K562 (cell line): ENCODE data around the gene SLC29A3. TPM values are rescaled to one million over a fixed set of nuclear protein-coding genes. Genes with fewer than 3 reads are reported as not detected.

Experiments
- ATAC-seq: fragments of 200-7000 bp; cut with Tn5 transposase; 3 replicates; pipeline ENCODE4 v1.9.1; 2020; ENCODE audit warnings: moderate library complexity
- BruUV-seq: library from RNA; stranded (reverse); fragments of 400-500 nt; replicated peaks from 2 replicates; lab custom pipeline; 2021; lab: Mats Ljungman, UMichigan
- CTCF ChIA-PET: fragments of 300-600 bp; formaldehyde crosslinking; extraction: SDS; loops from one replicate; lab custom pipeline; 2021; ENCODE audit warnings: low intra/inter-chr PET ratio; lab: Yijun Ruan, JAX
- POLR2A ChIA-PET: fragments of 300-600, 350-650 bp; sonication (Branson Sonifier 250); formaldehyde crosslinking; extraction: SDS; loops from one replicate; lab custom pipeline; 2021; ENCODE audit warnings: antibody characterized with exemption, inconsistent platforms; lab: Yijun Ruan, JAX
- DNase-seq, 4 experiments: peaks; one replicate each; pipeline versions ENCODE4 v3.0.0 to v3.0.0-alpha.2; 2011 to 2018; ENCODE audit warnings: low spot score in 3 of 4, mixed read lengths in 3 of 4; ENCODE audit errors: extremely low read depth in 1 of 4
- FAIRE-seq: peaks from 2 replicates; lab custom pipeline; 2011; peaks lifted over from hg19 to GRCh38; lab: Jason Lieb, UNC
- H2AFZ ChIP-seq: 2 replicates; pipeline ENCODE4 v1.6.0; 2011; ENCODE audit warnings: low read depth, low read length, control low read depth, inconsistent platforms
- H3K27ac ChIP-seq: fragments of 200-600 bp; 3 replicates; pipeline ENCODE4 v1.8.0; 2011; ENCODE audit warnings: low read depth, mild to moderate bottlenecking, control low read depth, inconsistent platforms, low read length, moderate library complexity, mixed read lengths; ENCODE audit errors: extremely low read depth
- H3K27me3 ChIP-seq, 2 experiments: fragments of 300-600 bp in 1 of 2; 2 replicates in 1 of 2; 3 replicates in 1 of 2; pipeline versions ENCODE4 v1.6.0 to v1.8.0; 2011; ENCODE audit warnings: inconsistent platforms in 2 of 2, low read length in 2 of 2, mild to moderate bottlenecking in 1 of 2, mixed read lengths in 1 of 2, moderate library complexity in 1 of 2; ENCODE audit not compliant: control insufficient read depth in 2 of 2, insufficient read depth in 2 of 2
- H3K36me3 ChIP-seq: fragments of 300-600 bp; 3 replicates; pipeline ENCODE4 v1.8.0; 2011; ENCODE audit warnings: mild to moderate bottlenecking, low read length, inconsistent platforms; ENCODE audit not compliant: control insufficient read depth, insufficient read depth
- H3K4me1 ChIP-seq, 2 experiments: fragments of 200-600 bp in 1 of 2; replicated peaks in 1 of 2; 2 replicates in 1 of 2; 3 replicates in 1 of 2; pipeline versions ENCODE4 v1.5.1 to v1.8.0; 2011; ENCODE audit warnings: inconsistent platforms in 2 of 2, low read length in 2 of 2, mild to moderate bottlenecking in 1 of 2, mixed read lengths in 1 of 2, moderate library complexity in 1 of 2; ENCODE audit not compliant: control insufficient read depth in 2 of 2, insufficient read depth in 2 of 2
- H3K4me2 ChIP-seq: 2 replicates; pipeline ENCODE4 v1.6.1; 2011; ENCODE audit warnings: low read length, control low read depth, inconsistent platforms, mixed read lengths; ENCODE audit not compliant: insufficient read depth
- H3K4me3 ChIP-seq: fragments of 200-600 bp; sonication (generic), shearing (Covaris generic); 2 replicates; pipeline ENCODE4 v1.5.1; 2016; ENCODE audit warnings: control low read depth, inconsistent platforms
- H3K79me2 ChIP-seq: fragments of 200-600 bp; 3 replicates; pipeline ENCODE4 v1.8.0; 2011; ENCODE audit warnings: low read length, inconsistent platforms; ENCODE audit not compliant: control insufficient read depth, insufficient read depth
- H3K9ac ChIP-seq, 2 experiments: 2 replicates each; pipeline versions ENCODE4 v1.6.0 to v1.6.1; 2011; ENCODE audit warnings: low read depth in 2 of 2, low read length in 2 of 2, control low read depth in 1 of 2, inconsistent platforms in 1 of 2, mild to moderate bottlenecking in 1 of 2, mixed read lengths in 1 of 2; ENCODE audit not compliant: insufficient read depth in 1 of 2
- H3K9me1 ChIP-seq: one replicate; pipeline ENCODE4 v1.6.0; 2011; ENCODE audit warnings: inconsistent platforms, mild to moderate bottlenecking, low read length, moderate library complexity; ENCODE audit not compliant: control insufficient read depth, insufficient read depth
- H3K9me3 ChIP-seq: replicated peaks from 2 replicates; pipeline ENCODE4 v1.5.1; 2011; ENCODE audit warnings: low read depth, low read length, inconsistent platforms; ENCODE audit not compliant: control insufficient read depth, insufficient read depth
- H4K20me1 ChIP-seq: replicated peaks from 2 replicates; pipeline ENCODE4 v1.6.1; 2011; ENCODE audit warnings: low read length, inconsistent platforms, mixed read lengths; ENCODE audit not compliant: control insufficient read depth, insufficient read depth
- FOXP1 ChIP-seq: sonication (generic); formaldehyde crosslinking; IDR thresholded peaks from 2 replicates; pipeline ENCODE4 v1.8.0; 2022; ENCODE audit warnings: mild to moderate bottlenecking, missing genetic modification reagents
- HDAC6 ChIP-seq: IDR thresholded peaks from 2 replicates; pipeline ENCODE4 v1.6.1; 2012; ENCODE audit warnings: low read depth, mild to moderate bottlenecking, control low read depth, inconsistent platforms, low read length, moderate library complexity
- PPARD ChIP-seq: fragments of 250-450 bp; sonication (Bioruptor Pico); IDR thresholded peaks from 2 replicates; pipeline ENCODE4 v1.8.0; 2022; ENCODE audit warnings: inconsistent platforms, mild to moderate bottlenecking, moderate library complexity
- ZHX1 ChIP-seq: fragments of 150-350 bp; conservative IDR thresholded peaks from 2 replicates; pipeline ENCODE4 v1.6.1; 2014; ENCODE audit warnings: low read length
- ZNF707 ChIP-seq: fragments of 250-450 bp; sonication (Bioruptor Pico); conservative IDR thresholded peaks from 2 replicates; pipeline ENCODE4 v1.8.0; 2022; ENCODE audit warnings: inconsistent platforms, mild to moderate bottlenecking, moderate library complexity
- WGBS: fragments of 100-300 bp; shearing (Covaris generic); methylation state at CpG from one replicate; pipeline ENCODE4 v1.1.6; 2016; ENCODE audit warnings: low coverage, mixed read lengths; ENCODE audit not compliant: insufficient coverage; ENCODE audit errors: missing lambda C conversion rate; 5-methylcytosine and 5-hydroxymethylcytosine counted together
- in situ Hi-C: fragments of 300-500 bp; cut with MboI; formaldehyde crosslinking; loops from 4 replicates; pipeline ENCODE4 v1.15.0; 2018; ENCODE audit warnings: inconsistent platforms, mixed read lengths
- intact Hi-C: fragments of 100-400 bp; cut with micrococcal nuclease; formaldehyde crosslinking; loops from 2 replicates; pipeline ENCODE4 v1.14.2; 2022
- polyA plus RNA-seq, 8 experiments: library from polyadenylated mRNA; depleted of rRNA in 4 of 8; stranded (reverse) in 5 of 8; unstranded in 3 of 8; fragments of >200 nt; fragmentation: Nextera tagmentation in 2 of 8; fragmentation: Illumina TruSeq in 1 of 8; extraction: Ambion mirVana in 2 of 8; extraction: Trizol in 1 of 8; gene quantifications; 2 replicates each; pipeline versions ENCODE4 v1.2.1 to v1.2.3, GENCODE V29; 2011 to 2014; ENCODE audit warnings: inconsistent platforms in 1 of 8, missing spikeins in 1 of 8
- total RNA-seq, 7 experiments: library from RNA; depleted of rRNA in 6 of 7; stranded (reverse); fragments of >200 nt in 6 of 7; fragmentation: Illumina TruSeq in 2 of 7; extraction: Trizol in 2 of 7; gene quantifications; 2 replicates each; pipeline versions ENCODE4 v1.2.1 to v1.2.3, GENCODE V29; 2011 to 2021; ENCODE audit warnings: low replicate concordance in 1 of 7

The SLC29A3 gene
- total and polyA plus RNA-seq, 9 of the 15 experiments (the other 6 are each of a cell fraction or from before 2014, with no cell fraction given): 2.1 to 10.7 (median 4.6) TPM

GRCh38 chr10:71336632-71337031 lies 17.6 kb downstream of the SLC29A3 start:
- no peak overlapping the region for H3K4me2 ChIP-seq
- DNase-seq (no peak), ATAC-seq (no peak), FAIRE-seq (no peak)
- H3K9ac ChIP-seq: no peak overlapping the region
- H3K4me1 ChIP-seq: peaks cover 17 to 37% of the 10 kb centered on the region in 2 experiments; a peak in 4 of 5 replicates
- H2AFZ ChIP-seq: no peak overlapping the region
- ChIA-PET POLR2A (interaction anchor here (0.9 to 2.4 kb wide), 7 partner anchors 9 to 86 kb away, joined by 3 to 9 read pairs (median 4); partner anchors contain the start of gene SLC29A3), CTCF (no interaction called here)
- in situ Hi-C loops (no loop called here), intact Hi-C loops (no loop called here)
- no peaks in the 10 kb centered on the region for H3K9me3 ChIP-seq
- H3K36me3 ChIP-seq: no peaks in the 10 kb centered on the region
- no peak overlapping the region for H3K27ac ChIP-seq
- H4K20me1 ChIP-seq: peaks cover 5% of the 10 kb centered on the region; the same call in 1 of the 2 replicates
- no peaks in the 10 kb centered on the region for H3K27me3 ChIP-seq
- TF ChIP-seq FOXP1 (CRISPR knock-in tag) (no peak), PPARD (CRISPR knock-in tag) (no peak), ZHX1 (no peak), ZNF707 (CRISPR knock-in tag) (no peak), HDAC6 (no peak)
- H3K9me1 ChIP-seq: no peaks in the 10 kb centered on the region
- 53% methylated on average over 6 of the region's 6 CpGs for WGBS
- no TSS peak for BruUV-seq
- H3K79me2 ChIP-seq: no peaks in the 10 kb centered on the region
- H3K4me3 ChIP-seq: no peak overlapping the region
